ENCODE data around the gene SLC9A7. TPM values are rescaled to one million over a fixed set of nuclear protein-coding genes. Genes with fewer than 3 reads are reported as not detected.

SLC9A7 gene
- total and polyA plus RNA-seq, 2 donors (not counting 3 experiments of a cell fraction or from before 2014, with no cell fraction given) = 4.6 to 7.5 TPM

DNA sequence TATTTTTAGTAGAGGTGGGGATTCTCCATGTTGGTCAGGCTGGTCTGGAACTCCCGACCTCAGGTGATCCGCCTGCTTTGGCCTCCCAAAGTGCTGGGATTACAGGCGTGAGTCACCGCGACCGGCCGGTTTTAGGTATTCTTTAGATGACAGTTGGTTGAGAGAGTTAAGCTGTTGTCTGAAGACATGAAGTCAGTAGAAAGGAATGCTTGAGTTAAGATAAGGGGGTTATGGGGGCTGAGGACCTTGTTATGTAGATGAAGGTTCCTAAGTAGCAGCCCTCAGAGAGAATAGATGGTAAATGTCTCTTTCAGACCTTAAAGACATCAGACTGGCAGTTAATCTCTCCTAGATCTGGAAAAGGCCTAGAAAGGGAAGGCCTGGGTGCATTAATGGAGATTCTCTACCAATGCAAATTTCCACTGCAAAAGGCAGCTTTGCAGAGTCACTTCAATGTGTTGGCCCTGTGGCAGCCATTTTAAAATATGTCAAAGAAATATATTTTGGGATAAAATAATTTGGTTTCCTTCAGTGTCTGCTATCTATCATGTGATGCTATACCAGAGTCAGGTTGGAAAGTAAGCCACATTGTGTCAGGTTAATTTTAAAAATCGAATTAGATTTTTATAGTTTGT is 207.3 kb downstream of the SLC9A7 start:
- Histone ChIP-seq H3K9me3 (replicated peaks; ENCODE audit: control insufficient read depth, insufficient read depth, low read length) (no peaks in the 10 kb centered on the region), H3K27ac (ENCODE audit: insufficient read depth, low read depth, low read length) (no peak overlapping the region), H3K27me3 (ENCODE audit: control insufficient read depth in 2 of 2, insufficient read depth in 2 of 2, low read length in 2 of 2) (no peaks in the 10 kb centered on the region), H3K4me2 (ENCODE audit: insufficient read depth, low read length) (no peak overlapping the region), H3K4me1 (ENCODE audit: control insufficient read depth, extremely low read depth, insufficient read depth, low read length) (peaks cover 9% of the 10 kb centered on the region), H3K9me1 (replicated peaks; ENCODE audit: control insufficient read depth, extremely low read depth, insufficient read depth, low read length) (no peaks in the 10 kb centered on the region), H3K9ac (replicated peaks; ENCODE audit: extremely low read depth, insufficient read depth, low read length) (no peak overlapping the region), H3K79me2 (ENCODE audit: control insufficient read depth, insufficient read depth, low read length) (peaks cover 16% of the 10 kb centered on the region), H3K4me3 (replicated peaks in 1 of 3; ENCODE audit: insufficient read depth in 1 of 3, low read depth in 1 of 3, low read length in 3 of 3) (no peak overlapping the region), H3K36me3 (ENCODE audit: control insufficient read depth in 2 of 2, extremely low read depth in 1 of 2, insufficient read depth in 2 of 2, low read length in 2 of 2) (no peaks in the 10 kb centered on the region), H2AFZ (ENCODE audit: low read depth, low read length) (no peak overlapping the region), H4K20me1 (replicated peaks; ENCODE audit: control insufficient read depth, extremely low read depth, insufficient read depth, low read length) (no peaks in the 10 kb centered on the region)
- DNase-seq (ENCODE audit: low read depth, low spot score) (no peak), FAIRE-seq (no peak)
- intact Hi-C loops (cut with micrococcal nuclease) (loop anchor here (10.0 kb wide), 2 partner anchors 203 to 543 kb away; partner anchors contain the start of gene SLC9A7), dilution Hi-C loops (cut with MboI; ENCODE audit: extremely low pct_ligation_motif_present, low sequenced_read_pairs) (no loop called here)
- no TSS peak for BruUV-seq (replicated peaks)
- TF ChIP-seq, protein P1, sequence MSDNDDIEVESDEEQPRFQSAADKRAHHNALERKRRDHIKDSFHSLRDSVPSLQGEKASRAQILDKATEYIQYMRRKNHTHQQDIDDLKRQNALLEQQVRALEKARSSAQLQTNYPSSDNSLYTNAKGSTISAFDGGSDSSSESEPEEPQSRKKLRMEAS (IDR thresholded peaks at IDR 0.05; ENCODE audit: insufficient read depth, insufficient read length) = no peak
- no peak for TF ChIP-seq GATA2 (IDR thresholded peaks at IDR 0.05; ENCODE audit: insufficient read depth, insufficient read length, low read depth, low read length)
- TF ChIP-seq, protein P2, sequence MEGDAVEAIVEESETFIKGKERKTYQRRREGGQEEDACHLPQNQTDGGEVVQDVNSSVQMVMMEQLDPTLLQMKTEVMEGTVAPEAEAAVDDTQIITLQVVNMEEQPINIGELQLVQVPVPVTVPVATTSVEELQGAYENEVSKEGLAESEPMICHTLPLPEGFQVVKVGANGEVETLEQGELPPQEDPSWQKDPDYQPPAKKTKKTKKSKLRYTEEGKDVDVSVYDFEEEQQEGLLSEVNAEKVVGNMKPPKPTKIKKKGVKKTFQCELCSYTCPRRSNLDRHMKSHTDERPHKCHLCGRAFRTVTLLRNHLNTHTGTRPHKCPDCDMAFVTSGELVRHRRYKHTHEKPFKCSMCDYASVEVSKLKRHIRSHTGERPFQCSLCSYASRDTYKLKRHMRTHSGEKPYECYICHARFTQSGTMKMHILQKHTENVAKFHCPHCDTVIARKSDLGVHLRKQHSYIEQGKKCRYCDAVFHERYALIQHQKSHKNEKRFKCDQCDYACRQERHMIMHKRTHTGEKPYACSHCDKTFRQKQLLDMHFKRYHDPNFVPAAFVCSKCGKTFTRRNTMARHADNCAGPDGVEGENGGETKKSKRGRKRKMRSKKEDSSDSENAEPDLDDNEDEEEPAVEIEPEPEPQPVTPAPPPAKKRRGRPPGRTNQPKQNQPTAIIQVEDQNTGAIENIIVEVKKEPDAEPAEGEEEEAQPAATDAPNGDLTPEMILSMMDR (IDR thresholded peaks at IDR 0.05; ENCODE audit: extremely low read depth in 1 of 2, insufficient read depth in 1 of 2, low read depth in 1 of 2, low read length in 2 of 2) = no peak
- TF ChIP-seq POLR2AphosphoS5 (IDR thresholded peaks at IDR 0.05; ENCODE audit: insufficient read depth, low read depth, low read length) = no peak
- no peak for TF ChIP-seq POLR2A (IDR thresholded peaks at IDR 0.05; ENCODE audit: low read depth, low read length)
- no peak for TF ChIP-seq FOS (IDR thresholded peaks at IDR 0.05; ENCODE audit: borderline replicate concordance, insufficient read depth, low read length)
- no peak for TF ChIP-seq MYC (IDR thresholded peaks at IDR 0.05; ENCODE audit: low read depth, low read length)
- no peak for TF ChIP-seq JUN (IDR thresholded peaks at IDR 0.05; ENCODE audit: borderline replicate concordance, insufficient read depth, insufficient read length, low read depth)
- no peak for TF ChIP-seq EZH2 (IDR thresholded peaks at IDR 0.05; ENCODE audit: borderline replicate concordance, low read depth, low read length, severe bottlenecking)
- POLR2A ChIA-PET = no interaction called here
- CTCF ChIA-PET = no interaction called here
